ELF-1 (cell line): ENCODE data around the gene ARHGEF35.
"Not testable (repeated sequence)": the region's sequence is repeated elsewhere in the genome, so short reads cannot be mapped to it uniquely, and the experiment has no call there.

Experiments used
- DNase-seq: peaks from one replicate; pipeline ENCODE4 v3.0.0-alpha.2; 2016; ENCODE audit warnings: low read depth, low spot score

Gene ARHGEF35

DNA sequence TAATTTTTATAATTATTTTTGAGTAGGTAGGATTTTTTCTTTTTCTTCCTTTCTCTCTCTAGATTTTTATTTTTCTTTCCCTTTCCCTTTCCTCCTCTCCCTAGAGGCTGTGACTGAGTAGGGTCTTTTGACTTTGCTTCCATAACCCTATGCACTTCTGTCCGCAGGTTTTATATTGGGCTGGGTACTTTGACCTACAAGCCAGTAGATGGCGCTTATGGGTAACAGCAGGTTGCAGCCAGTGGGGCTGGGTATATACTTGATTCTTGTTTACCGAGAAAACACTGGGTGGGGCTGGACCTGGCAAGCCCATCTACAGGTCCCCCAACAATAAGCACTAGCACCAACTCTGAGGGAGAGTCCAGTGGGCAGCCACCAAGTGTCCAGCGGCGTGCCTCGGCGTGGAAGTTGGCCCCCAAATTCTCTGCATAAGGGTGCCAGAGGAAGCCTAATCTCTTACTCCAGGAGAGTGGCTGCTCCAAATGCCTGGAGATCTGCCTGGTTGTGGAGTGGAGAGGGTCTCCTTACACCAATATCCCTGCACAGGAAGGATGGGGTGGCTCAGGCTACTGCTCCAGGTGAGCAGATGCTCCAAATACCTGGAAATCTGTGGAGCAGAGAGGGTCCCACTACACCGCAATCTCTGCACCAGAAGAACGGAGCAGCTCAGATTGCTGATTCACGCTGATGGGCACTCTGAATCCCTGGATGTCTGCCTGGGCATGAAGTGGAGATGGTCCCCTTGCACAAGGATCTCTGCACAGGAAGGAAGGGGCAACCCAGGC lies 17.1 kb downstream of the ARHGEF35 start:
- DNase-seq: peak; percentile 17

DNA sequence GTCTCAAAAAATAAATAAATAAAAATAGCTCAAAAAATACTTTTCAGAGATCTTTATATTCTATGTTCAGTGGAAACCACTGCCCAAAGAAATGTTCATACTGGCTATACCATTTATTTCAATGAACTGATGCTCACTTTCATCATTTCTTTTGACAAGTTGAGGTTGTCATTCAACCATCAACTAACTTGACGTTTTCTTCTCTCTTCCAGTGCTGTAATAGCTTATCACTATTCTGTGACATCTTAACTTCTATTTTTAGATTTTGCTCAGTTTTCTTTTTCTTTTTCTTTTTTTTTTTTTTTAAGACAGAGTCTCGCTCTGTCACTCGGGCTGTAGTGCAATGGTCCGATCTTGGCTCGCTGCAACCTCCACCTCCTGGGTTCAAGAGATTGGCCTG lies 21.0 kb downstream of the ARHGEF35 start:
- DNase-seq: no peak

DNA sequence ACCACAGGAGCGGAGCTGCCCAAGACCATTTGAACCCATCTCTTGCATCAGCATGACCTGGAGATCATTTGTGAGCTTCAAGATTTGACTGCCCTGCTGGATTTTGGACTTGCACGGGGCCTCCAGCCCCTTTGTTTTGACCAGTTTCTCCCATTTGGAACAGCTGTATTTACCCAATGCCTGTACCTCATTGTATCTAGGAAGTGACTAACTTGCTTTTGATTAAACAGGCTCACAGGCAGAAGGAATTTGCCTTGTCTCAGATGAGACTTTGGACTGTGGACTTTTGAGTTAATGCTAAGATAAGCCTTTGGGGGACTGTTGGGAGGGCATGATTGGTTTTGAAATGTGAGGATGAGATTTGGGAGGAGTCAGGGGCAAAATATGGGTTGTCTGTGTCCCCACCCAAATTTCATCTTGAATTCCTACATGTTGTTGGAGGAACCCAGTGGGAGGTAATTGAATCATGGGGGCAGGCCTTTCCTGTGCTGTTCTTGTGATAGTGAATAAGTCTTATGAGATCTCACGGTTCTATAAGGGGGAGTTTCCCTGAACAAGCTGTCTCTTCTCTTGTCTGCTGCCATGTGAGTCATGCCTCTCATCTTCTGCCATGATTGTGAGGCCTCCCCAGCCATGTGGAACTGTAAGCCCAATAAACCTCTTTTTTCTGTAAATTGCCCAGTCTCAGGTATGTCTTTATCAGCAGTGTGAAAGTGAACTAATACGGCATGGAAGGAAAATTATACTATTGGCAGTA lies 23.9 kb downstream of the ARHGEF35 start:
- DNase-seq: not testable (repeated sequence)

DNA sequence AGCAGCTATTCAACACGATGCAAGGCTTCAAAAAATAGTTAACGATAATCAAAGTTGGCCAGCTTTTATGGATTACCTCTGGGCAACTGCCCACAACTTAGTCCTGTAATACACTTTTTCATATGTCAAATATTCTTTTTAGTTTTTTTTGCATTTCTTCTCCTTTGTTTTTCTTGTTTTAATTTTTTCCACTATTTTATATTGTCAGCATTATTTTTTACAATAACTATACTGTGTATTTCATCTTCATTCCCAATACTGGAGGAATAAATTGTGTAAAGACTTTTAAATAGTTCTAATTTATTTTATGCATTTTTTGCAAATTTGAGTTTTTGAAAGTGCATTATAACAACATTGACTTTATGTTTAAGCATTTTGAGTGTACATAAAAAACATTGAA lies 30.8 kb downstream of the ARHGEF35 start:
- no peak for DNase-seq

DNA sequence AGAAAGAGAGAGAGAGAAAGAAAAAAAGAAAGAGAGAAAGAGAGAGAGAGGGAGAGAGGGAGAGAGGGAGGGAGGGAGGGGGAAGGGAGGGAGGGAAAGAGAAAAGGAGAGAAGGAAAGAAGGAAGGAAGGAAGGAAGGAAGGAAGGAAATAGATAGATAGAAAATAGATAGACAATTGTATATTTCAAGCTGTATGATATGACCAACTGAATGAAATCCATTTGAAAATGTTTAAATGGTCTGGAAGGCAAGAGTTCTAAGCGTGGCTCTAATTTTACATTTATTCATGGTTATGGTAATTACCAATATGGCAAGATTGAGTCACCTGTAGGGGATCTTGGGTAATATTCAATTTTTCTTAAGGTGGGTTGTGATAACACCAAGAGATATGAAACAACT lies 36.8 kb downstream of the ARHGEF35 start:
- no peak for DNase-seq

DNA sequence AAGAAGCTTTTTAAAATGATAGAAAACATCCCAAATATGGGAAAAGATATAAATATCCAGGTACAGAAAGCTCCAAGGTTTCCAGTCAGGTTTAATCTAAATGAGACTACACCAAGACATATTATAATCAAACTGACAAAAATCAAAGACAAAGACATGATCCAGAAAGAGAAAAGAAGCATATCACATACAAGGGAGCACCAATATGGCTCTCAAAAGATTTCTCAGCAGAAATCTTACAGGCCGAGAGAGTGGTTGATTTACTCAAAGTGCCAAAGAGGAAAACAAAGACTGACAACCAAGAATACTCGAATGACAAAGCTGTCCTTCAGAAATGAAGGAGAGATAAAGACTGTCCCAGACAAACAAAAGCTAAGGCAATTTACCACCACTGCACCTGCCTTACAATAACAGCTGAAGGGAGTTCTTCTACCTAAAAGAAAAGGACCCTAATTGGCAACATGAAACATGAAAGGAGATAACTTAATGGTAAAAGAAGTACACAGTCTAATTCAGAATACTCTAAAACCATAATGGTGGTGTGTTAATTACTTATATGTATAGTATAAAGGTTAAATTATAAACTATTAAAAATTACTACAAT lies 47.3 kb downstream of the ARHGEF35 start:
- DNase-seq: no peak

DNA sequence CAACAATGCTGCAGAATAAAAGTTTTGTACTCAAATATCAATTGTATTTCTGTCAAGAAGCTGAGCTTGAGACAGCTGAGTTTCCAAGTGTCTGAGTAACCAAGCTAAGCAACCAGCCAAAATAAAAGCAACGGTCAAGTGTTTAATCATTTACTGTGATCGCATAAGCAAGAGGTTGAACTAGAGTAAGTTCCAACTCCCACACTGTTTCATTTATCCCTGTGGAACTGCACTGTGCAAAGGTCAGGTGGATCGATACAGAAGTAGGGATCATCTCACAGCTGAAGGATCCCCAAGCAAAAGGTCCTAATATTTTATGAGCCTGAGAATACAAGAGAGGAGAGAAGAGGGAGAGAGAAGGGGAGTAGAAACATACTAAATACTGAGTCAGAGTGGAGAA lies 51.2 kb downstream of the ARHGEF35 start:
- DNase-seq: no peak

DNA sequence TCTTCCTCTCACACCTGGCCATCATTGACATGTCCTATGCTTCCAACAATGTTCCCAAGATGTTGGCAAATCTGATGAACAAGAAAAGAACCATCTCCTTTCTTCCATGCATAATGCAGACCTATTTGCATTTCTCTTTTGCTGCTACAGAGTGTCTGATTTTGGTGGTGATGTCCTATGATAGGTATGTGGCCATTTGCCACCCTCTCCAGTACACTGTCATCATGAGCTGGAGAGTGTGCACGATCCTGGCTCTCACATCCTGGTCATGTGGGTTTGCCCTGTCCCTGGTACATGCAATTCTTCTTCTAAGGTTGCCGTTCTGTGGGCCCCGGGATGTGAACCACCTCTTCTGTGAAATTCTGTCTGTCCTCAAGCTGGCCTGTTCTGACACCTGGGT lies 53.4 kb downstream of the ARHGEF35 start:
- DNase-seq: no peak

DNA sequence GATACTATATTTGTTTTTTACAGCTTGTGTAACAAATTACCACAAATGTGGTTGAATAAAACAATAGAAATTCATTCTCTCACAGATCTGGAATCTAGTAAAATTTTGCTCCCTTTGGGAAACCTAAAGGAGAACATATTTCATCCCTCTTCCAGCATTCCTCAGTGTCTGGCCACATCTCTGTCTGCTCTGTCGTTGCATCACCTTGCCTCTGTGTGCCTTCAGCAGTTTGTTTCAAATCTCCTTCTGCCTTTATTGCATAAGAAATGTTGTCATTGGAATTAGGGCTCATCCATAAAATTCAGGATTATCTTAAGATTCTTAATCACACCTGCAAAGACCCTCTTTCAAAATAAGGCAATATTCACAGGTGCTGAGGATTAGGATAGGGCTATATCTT lies 58.1 kb downstream of the ARHGEF35 start:
- DNase-seq: no peak
